K562 (cell line): ENCODE measurements around the gene ZBTB22. TPM values are rescaled to one million over a fixed set of nuclear protein-coding genes. Genes with fewer than 3 reads are reported as not detected.
A peak's percentile ranks its signal among the peaks of the same experiment; 100 is the strongest.

ENCODE experiments used
- AFF1 ChIP-seq, 2 experiments: fragments of 450-650 bp; IDR thresholded peaks; 2 replicates each; pipeline ENCODE4 v1.6.1; 2018; ENCODE audit warnings: mild to moderate bottlenecking in 2 of 2, low read depth in 1 of 2; ENCODE audit not compliant: partially characterized antibody in 2 of 2
- BACH1 ChIP-seq: fragments of 200-800 bp; sonication (Bioruptor generic); IDR thresholded peaks from 2 replicates; pipeline ENCODE4 v1.6.1; 2016; ENCODE audit warnings: missing genetic modification characterization, missing compliant biosample characterization
- CREB3 ChIP-seq: fragments of 450-650 bp; conservative IDR thresholded peaks from 2 replicates; pipeline ENCODE4 v1.6.1; 2016; ENCODE audit warnings: missing genetic modification characterization, low read depth, mild to moderate bottlenecking, missing compliant biosample characterization, moderate library complexity
- E2F3 ChIP-seq: fragments of 250-450 bp; sonication (Bioruptor Pico); IDR thresholded peaks from 2 replicates; pipeline ENCODE4 v1.4.0; 2020; ENCODE audit warnings: mild to moderate bottlenecking
- E2F5 ChIP-seq: sonication (generic); formaldehyde crosslinking; IDR thresholded peaks from 2 replicates; pipeline ENCODE4 v1.8.0; 2022; ENCODE audit warnings: mild to moderate bottlenecking, missing genetic modification reagents
- GATAD2B ChIP-seq: fragments of 450-650 bp; IDR thresholded peaks from 2 replicates; pipeline ENCODE4 v1.6.1; 2017; ENCODE audit warnings: mild to moderate bottlenecking, borderline replicate concordance
- HDAC2 ChIP-seq: fragments of 450-650 bp; IDR thresholded peaks from 2 replicates; pipeline ENCODE4 v1.6.1; 2016; ENCODE audit warnings: mild to moderate bottlenecking
- ILK ChIP-seq: fragments of 450-650 bp; IDR thresholded peaks from 2 replicates; pipeline ENCODE4 v1.6.1; 2016; ENCODE audit warnings: missing genetic modification characterization, low read depth, mild to moderate bottlenecking, missing compliant biosample characterization, moderate library complexity, borderline replicate concordance
- KAT2B ChIP-seq: IDR thresholded peaks from one replicate; pipeline ENCODE4 v1.6.1; 2012; ENCODE audit warnings: low read depth, mild to moderate bottlenecking, control low read depth, inconsistent platforms, low read length, moderate library complexity
- KHSRP ChIP-seq: fragments of 450-650 bp; IDR thresholded peaks from 2 replicates; pipeline ENCODE4 v1.6.1; 2017
- MIER1 ChIP-seq: fragments of 450-650 bp; IDR thresholded peaks from 2 replicates; pipeline ENCODE4 v1.6.1; 2016; ENCODE audit warnings: antibody characterized with exemption, mild to moderate bottlenecking, low read depth
- MTA3 ChIP-seq: fragments of 450-650 bp; formaldehyde crosslinking; IDR thresholded peaks from 2 replicates; pipeline ENCODE4 v1.6.1; 2017; ENCODE audit warnings: mild to moderate bottlenecking, borderline replicate concordance
- NR2F6 ChIP-seq: fragments of 450-650 bp; formaldehyde crosslinking; IDR thresholded peaks from 2 replicates; pipeline ENCODE4 v1.4.0; 2020; ENCODE audit warnings: mild to moderate bottlenecking
- RBM15 ChIP-seq: fragments of 200-400 bp; formaldehyde crosslinking; IDR thresholded peaks from 2 replicates; pipeline ENCODE4 v1.6.1; 2018; ENCODE audit warnings: mild to moderate bottlenecking, low read length, moderate library complexity; ENCODE audit not compliant: insufficient read depth
- SAP30 ChIP-seq: fragments of 200-600 bp; sonication (generic); IDR thresholded peaks from 2 replicates; pipeline ENCODE4 v1.6.1; 2012; ENCODE audit warnings: borderline replicate concordance, low read depth, mild to moderate bottlenecking, moderate library complexity, low read length, control low read depth, inconsistent platforms; ENCODE audit not compliant: insufficient read depth, poor library complexity, severe bottlenecking
- SMC3 ChIP-seq: conservative IDR thresholded peaks from 2 replicates; pipeline ENCODE4 v1.6.1; 2011; ENCODE audit warnings: low read depth, low read length, improper control_type of control experiment; ENCODE audit not compliant: insufficient read depth
- TFE3 ChIP-seq: fragments of 450-650 bp; formaldehyde crosslinking; IDR thresholded peaks from 2 replicates; pipeline ENCODE4 v1.4.0; 2020; ENCODE audit warnings: mild to moderate bottlenecking, mixed read lengths
- ZNF354B ChIP-seq: fragments of 250-450 bp; sonication (Bioruptor Pico); IDR thresholded peaks from 2 replicates; pipeline ENCODE4 v1.4.0; 2020
- ZNF586 ChIP-seq: fragments of 450-650 bp; formaldehyde crosslinking; conservative IDR thresholded peaks from 2 replicates; pipeline ENCODE4 v1.4.0; 2020; ENCODE audit warnings: mild to moderate bottlenecking, moderate library complexity
- polyA plus RNA-seq, 8 experiments: library from polyadenylated mRNA; depleted of rRNA in 4 of 8; stranded (reverse) in 5 of 8; unstranded in 3 of 8; fragments of >200 nt; fragmentation: Nextera tagmentation in 2 of 8; fragmentation: Illumina TruSeq in 1 of 8; extraction: Ambion mirVana in 2 of 8; extraction: Trizol in 1 of 8; gene quantifications; 2 replicates each; pipeline versions ENCODE4 v1.2.1 to v1.2.3, GENCODE V29; 2011 to 2014; ENCODE audit warnings: inconsistent platforms in 1 of 8, missing spikeins in 1 of 8
- total RNA-seq, 7 experiments: library from RNA; depleted of rRNA in 6 of 7; stranded (reverse); fragments of >200 nt in 6 of 7; fragmentation: Illumina TruSeq in 2 of 7; extraction: Trizol in 2 of 7; gene quantifications; 2 replicates each; pipeline versions ENCODE4 v1.2.1 to v1.2.3, GENCODE V29; 2011 to 2021; ENCODE audit warnings: low replicate concordance in 1 of 7

Gene ZBTB22
- total and polyA plus RNA-seq, 9 of the 15 experiments (the other 6 are each of a cell fraction or from before 2014, with no cell fraction given): 0.21 to 11.9 (median 7.1) TPM

GRCh38 chr6:33320315-33321181, 3.0 kb upstream of the ZBTB22 start (continued):
- TF ChIP-seq ZNF354B (no peak), E2F5 (0 out of 2 replicates have a peak, but pooled peaks have one; percentile 54), KHSRP (no peak), E2F3 (CRISPR knock-in tag) (no peak), MIER1 (no peak), AFF1 (IDR thresholded peaks at IDR 0.05; ENCODE audit: low read depth in 1 of 2, partially characterized antibody in 2 of 2) (no peak), SMC3 (no peak), KAT2B (no peak), RBM15 (no peak), MTA3 (no peak), SAP30 (no peak), NR2F6 (CRISPR knock-in tag) (no peak), ILK (tag) (no peak), BACH1 (peak; percentile 50; the same call in 1 of the 2 replicates), HDAC2 (peak; percentile 20; the same call in 1 of the 2 replicates), GATAD2B (no peak), ZNF586 (no peak), CREB3 (tag) (no peak), TFE3 (no peak)
